ENCODE data around the gene SELENON.

GRCh38 chr1:25866288-25866687 lies 66.3 kb downstream of the SELENON start:
- TF ChIP-seq CTCF (IDR thresholded peaks at IDR 0.05) (no peak), POLR2A (IDR thresholded peaks at IDR 0.05) (no peak), POLR2AphosphoS5 (IDR thresholded peaks at IDR 0.05) (no peak)

Measured in suprapubic skin (tissue), 4 donors.